ENCODE results near the gene ABCC8. TPM values are rescaled to one million over a fixed set of nuclear protein-coding genes. Genes with fewer than 3 reads are reported as not detected.

ABCC8 gene
- total RNA-seq, 1 donor from 2014 or later = 1.1 TPM

DNA sequence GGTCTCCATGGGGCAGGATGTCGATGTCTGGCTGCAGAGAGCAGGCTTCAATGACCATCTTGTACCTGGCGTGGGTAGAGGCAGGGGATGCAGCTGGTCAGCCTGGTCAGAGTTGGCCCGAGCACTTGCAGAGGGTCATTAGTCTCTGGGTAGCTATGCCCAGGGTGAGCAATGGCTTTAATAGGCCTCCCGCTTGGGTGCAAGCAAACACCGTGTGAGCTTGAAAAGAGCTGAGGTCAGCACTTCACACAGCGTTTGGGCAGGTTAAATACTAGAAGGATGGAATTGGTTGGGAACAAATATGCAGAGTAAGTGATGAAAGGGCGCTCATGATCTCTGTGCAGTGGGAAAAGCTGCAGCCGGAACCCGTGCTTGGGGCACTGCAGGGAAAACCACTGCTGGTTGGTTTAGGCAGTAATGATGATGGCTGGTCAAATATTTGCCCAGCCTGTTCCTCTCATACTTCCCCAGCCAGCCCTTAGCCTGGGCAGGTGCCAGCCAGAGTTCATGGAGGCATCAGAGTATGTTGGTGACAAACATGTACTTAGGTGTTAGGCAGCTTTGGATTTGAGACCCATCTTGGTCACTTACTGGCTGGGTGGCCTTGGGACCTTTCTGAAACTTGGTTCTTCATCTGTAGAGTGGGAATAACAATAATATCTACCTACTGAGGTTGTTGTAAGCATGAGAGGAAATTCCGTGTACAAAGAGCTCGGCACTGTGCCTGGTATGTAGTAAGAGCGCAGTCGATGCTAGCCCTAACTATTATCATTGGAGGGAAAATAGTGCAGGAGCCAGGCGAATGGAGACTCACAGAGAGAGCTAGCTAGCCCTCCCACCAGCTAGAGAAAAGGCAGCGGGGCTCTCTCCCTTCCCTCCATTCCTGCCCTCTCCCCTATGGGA, 63.0 kb downstream of the ABCC8 start:
- ATAC-seq (no peak), DNase-seq (ENCODE audit: missing footprints) (no peak)
- intact Hi-C loops (cut with DNase I) = no loop called here

DNA sequence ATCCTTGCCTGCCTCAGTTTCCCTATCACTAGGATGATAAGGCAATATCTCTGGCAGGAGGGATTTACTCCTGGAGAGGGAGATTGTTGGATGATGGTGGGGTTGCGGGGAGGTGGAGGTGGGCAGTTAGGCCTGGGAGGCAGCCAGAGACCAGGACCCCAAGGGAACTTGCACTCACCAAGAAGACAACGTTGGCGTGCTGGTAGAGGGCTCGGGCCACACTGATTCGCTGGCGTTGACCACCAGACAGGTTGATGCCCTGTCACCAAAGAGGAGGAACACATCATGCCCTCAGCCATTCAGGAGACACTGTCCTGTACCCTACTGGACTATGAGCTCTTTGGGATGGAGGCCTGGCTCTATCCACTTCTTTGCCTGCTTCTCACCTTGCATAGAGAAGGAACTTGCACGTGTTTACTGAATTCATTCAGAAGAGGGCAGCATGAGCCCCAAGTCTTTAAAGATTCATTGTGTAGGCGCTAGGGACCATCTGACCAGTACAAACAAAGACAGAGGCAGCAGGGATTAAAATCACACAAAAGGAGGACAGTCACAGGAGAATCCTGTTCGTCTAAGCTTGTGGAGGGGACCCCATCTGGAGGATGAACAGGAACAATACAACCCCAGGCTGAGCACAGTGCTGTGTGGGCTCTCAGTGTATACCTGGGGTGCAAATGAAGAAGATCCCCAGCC, 64.0 kb downstream of the ABCC8 start:
- no peak for DNase-seq (ENCODE audit: missing footprints)
- no peak for ATAC-seq
- intact Hi-C loops (cut with DNase I) = no loop called here

- no peak for ATAC-seq
- DNase-seq (ENCODE audit: missing footprints) = no peak
- intact Hi-C loops (cut with DNase I) = no loop called here
Measured at GRCh38 chr11:17411418-17411817, 65.2 kb downstream of the ABCC8 start.

GRCh38 chr11:17410606-17411379, 65.9 kb downstream of the ABCC8 start:
- ATAC-seq (no peak), DNase-seq (ENCODE audit: missing footprints) (no peak)
- intact Hi-C loops (cut with DNase I) = no loop called here

DNA sequence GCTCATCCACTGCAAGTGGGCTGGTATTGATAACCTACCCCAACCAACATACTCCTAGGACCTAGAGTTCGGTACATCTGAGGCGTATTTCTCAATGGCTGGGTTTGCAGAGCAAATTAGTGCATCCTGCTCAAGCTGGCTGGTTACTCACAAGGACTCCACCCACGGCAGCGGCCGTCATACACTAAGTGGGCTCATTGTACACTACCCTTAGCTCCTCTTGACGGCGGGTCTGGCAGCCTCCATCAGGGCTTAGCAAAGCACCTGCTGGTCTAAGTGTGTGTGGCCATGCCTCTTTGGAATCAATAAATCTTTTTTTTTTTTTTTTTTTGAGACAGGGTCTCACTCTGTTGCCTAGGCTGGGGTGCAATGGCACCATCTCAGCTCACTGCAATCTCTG, 68.0 kb downstream of the ABCC8 start:
- DNase-seq (ENCODE audit: missing footprints) (no peak), ATAC-seq (no peak)
- intact Hi-C loops (cut with DNase I) = no loop called here

DNA sequence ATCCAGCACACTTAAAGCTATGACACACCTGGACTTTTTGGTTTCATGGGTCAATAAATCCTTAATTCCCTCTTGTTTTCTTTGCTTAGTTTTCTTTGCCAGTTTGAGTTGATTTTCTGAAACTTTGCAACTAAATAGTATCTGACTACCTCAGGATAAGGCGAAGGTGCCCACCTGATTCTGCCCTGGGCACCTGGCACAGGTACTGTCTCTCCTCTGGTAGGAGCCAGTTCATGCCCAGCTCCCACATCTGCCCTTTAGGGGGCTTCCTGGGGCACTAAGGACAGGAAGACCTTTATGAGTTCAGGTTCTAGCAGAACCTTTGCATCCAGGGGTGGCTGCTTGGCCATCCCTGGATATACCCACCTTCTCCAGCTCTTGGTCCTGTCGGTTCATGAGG, 68.6 kb downstream of the ABCC8 start:
- ATAC-seq = no peak
- DNase-seq (ENCODE audit: missing footprints) = no peak
- intact Hi-C loops (cut with DNase I) = no loop called here

DNA sequence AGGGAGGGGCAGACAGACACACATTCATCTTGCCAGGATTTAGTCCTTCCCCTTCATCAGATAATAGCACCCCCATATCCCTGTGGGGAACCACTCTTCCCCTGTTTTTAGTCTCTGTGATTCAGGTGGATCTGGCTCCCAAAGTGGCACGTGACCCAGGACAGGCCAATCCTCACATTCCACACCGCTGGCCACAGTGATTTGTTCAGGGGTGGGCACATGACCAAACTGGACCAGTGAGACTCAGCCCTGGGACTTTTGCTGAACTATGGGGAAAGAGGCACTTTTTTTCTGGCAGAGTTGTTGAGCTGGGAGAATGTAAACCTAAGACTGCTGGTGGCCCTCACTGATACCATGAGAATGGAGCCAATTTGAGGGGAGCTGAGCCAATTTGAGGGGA, 69.1 kb downstream of the ABCC8 start:
- ATAC-seq (no peak), DNase-seq (ENCODE audit: missing footprints) (no peak)
- intact Hi-C loops (cut with DNase I) = no loop called here

DNA sequence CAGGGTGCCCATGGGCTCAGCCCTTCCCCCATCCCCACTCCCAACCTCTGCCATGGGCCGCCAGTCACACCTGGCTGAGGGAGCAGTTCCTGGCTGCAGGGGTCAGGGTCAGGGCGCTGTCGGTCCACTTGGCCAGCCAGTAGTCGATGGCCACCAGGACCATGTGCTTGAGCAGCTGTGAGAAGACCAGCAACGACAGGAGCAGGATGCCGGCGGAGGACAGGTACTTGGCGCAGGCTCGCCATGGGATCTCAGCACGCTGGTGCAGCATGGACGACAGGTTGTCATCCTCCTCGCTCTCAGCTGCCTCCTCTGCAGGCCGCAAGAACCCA, 69.9 kb downstream of the ABCC8 start:
- no peak for DNase-seq (ENCODE audit: missing footprints)
- intact Hi-C loops (cut with DNase I) = no loop called here
- ATAC-seq = no peak

DNA sequence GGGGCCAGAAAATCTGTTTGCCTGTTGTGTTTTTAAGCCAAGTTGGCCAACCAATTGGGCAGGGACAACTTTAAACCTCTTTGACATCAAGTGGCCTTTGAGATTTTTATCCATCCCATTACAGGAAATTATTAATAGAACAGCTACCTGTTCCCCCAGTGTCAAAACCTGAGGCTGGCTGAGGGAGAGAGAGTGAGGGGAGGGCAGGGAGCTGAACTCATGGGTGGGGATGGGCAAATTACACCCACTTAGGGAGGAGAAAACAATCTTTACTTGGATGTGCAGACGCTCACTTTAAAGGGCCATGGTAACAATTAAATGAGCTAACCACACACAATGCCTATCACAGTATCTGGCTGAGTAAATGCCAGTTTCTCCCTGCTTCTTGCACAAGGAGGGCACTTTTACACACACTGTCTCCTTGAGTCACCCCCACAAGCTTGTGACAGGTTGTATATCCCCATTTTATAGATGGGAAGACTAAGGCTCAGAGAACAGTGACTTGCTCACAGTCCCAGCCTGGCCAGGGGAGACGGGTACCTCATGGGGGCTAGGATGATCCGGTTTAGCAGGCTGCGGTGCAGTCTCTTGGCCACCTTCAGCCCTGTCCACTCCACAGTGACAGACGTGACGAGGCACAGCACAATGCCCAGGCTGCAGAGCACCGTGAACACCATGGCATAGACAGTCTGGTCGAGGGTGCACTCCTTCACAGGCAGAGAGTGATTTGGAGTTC, 70.4 kb downstream of the ABCC8 start:
- DNase-seq (ENCODE audit: missing footprints) = no peak

GRCh38 chr11:17405232-17406005, 71.2 kb downstream of the ABCC8 start:
- DNase-seq (ENCODE audit: missing footprints) = peak; percentile 83
- intact Hi-C loops (cut with DNase I) = loop anchor here (2.0 kb wide), 1 partner anchor 17 kb away; the partner anchor contains the start of gene KCNJ11

More for the DNA sequence above, 70.4 kb downstream of the ABCC8 start:
- intact Hi-C loops (cut with DNase I) = no loop called here
- peak; percentile 43 for ATAC-seq

GRCh38 chr11:17403980-17404759, 72.5 kb downstream of the ABCC8 start:
- ATAC-seq = no peak
- intact Hi-C loops (cut with DNase I) = loop anchor here (2.0 kb wide), 1 partner anchor 15 kb away; the partner anchor contains the start of gene KCNJ11
- no peak for DNase-seq (ENCODE audit: missing footprints)

More at GRCh38 chr11:17405232-17406005, 71.2 kb downstream of the ABCC8 start:
- peak; percentile 93 for ATAC-seq

DNA sequence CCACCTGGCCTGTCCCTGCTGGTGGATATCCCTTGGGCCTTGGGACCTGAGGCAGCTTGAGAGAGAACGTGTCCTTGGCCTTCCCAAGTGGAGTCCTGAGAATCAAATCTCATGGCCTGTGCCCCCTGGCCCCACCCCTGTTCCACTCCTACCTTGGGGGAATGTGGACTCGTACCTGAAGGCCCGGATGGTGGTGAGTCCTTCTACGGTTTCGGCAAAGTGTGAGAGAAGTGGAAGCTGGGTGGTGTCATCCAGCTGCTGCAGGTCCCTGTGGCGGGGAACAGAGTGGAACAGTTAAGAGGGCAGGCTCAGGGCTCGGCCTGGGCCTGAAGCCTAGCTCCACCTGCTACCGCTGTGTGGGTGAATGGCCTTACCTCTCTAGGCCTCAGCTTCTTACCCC, 74.2 kb downstream of the ABCC8 start:
- no peak for ATAC-seq
- intact Hi-C loops (cut with DNase I) = no loop called here
- no peak for DNase-seq (ENCODE audit: missing footprints)

- intact Hi-C loops (cut with DNase I) = no loop called here
- no peak for DNase-seq (ENCODE audit: missing footprints)
- ATAC-seq = no peak
Measured at GRCh38 chr11:17401841-17402240, 74.8 kb downstream of the ABCC8 start.

- ATAC-seq (no peak), DNase-seq (ENCODE audit: missing footprints) (no peak)
- intact Hi-C loops (cut with DNase I) = no loop called here
Measured at GRCh38 chr11:17401316-17401715, 75.3 kb downstream of the ABCC8 start.

DNA sequence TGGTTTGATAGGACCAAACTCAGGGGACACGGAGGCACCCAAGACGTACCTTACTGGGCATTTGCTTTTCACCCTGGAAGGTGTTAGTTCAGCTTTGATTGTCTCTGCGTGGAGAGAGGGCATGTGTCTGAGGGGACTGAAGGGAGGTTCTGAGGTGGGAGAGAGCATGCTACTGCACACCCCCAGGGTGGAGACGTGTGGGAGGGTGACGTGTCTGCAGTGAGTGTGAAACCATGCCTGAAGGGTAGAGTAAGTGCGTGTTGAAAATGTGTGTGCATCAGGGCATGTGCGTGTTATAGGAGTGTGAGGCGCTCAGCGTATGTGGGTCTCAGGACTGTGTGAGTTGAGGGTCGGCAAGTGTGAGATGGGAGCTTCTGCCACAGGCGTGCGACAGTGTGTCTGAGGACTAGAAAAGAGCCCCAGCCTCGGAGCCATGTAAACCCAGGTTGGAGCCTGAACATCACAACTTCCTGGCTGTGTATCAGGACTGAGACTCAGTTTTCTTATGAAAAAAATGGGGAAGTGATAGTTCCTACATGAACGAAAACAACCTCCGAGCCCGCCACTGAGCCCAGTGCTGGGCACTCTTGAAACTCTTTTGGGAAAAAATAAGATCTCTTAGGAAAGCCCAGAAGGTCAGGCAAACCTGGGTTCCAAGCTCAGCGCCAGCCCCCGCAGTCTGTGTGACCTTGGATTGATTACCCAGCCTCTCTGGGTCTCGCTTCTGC, 76.4 kb downstream of the ABCC8 start:
- ATAC-seq (no peak), DNase-seq (ENCODE audit: missing footprints) (no peak)
- intact Hi-C loops (cut with DNase I) = no loop called here

GRCh38 chr11:17399236-17399635, 77.4 kb downstream of the ABCC8 start:
- ATAC-seq (no peak), DNase-seq (ENCODE audit: missing footprints) (no peak)
- intact Hi-C loops (cut with DNase I) = no loop called here
